SU-DHL-6 (cell line): ENCODE data around the gene CASQ2.

ENCODE experiments used
- H2AFZ ChIP-seq: fragments of 200-600 bp; sonication (generic); 2 replicates; pipeline ENCODE4 v1.6.1; 2014; ENCODE audit warnings: low read depth, mild to moderate bottlenecking, moderate library complexity, mixed read lengths, antibody characterized with exemption, low read length; ENCODE audit not compliant: severe bottlenecking
- H3F3A ChIP-seq: fragments of 200-600 bp; shearing (Covaris generic); 2 replicates; pipeline ENCODE4 v1.6.0; 2016; ENCODE audit warnings: antibody characterized with exemption, mild to moderate bottlenecking; ENCODE audit not compliant: insufficient read depth
- H3K27ac ChIP-seq: fragments of 200-600 bp; sonication (generic); 2 replicates; pipeline ENCODE4 v1.5.1; 2016; ENCODE audit warnings: low read depth, mild to moderate bottlenecking, low read length, moderate library complexity, mixed read lengths
- H3K27me3 ChIP-seq: fragments of 200-600 bp; sonication (generic), shearing (Covaris generic); 2 replicates; pipeline ENCODE4 v1.6.0; 2014; ENCODE audit warnings: mild to moderate bottlenecking, low read length
- H3K36me3 ChIP-seq: fragments of 200-600 bp; sonication (generic); 2 replicates; pipeline ENCODE4 v1.6.1; 2014; ENCODE audit warnings: mild to moderate bottlenecking, low read length, mixed read lengths
- H3K4me2 ChIP-seq: fragments of 300-600, 200-600 bp; shearing (Covaris generic), sonication (generic); 2 replicates; pipeline ENCODE4 v1.6.0; 2014; ENCODE audit warnings: low read length, low read depth, mild to moderate bottlenecking; ENCODE audit not compliant: poor library complexity, severe bottlenecking
- H3K4me3 ChIP-seq: fragments of 200-600 bp; sonication (generic); 2 replicates; pipeline ENCODE4 v1.5.1; 2014; ENCODE audit warnings: antibody characterized with exemption, low read length, mild to moderate bottlenecking, mixed read lengths; ENCODE audit not compliant: insufficient read depth, poor library complexity, severe bottlenecking
- H3K79me2 ChIP-seq: fragments of 200-600 bp; sonication (generic); 2 replicates; pipeline ENCODE4 v1.6.1; 2014; ENCODE audit warnings: mild to moderate bottlenecking, low read length, moderate library complexity; ENCODE audit not compliant: insufficient read depth
- H3K9ac ChIP-seq: fragments of 200-600 bp; sonication (generic); 2 replicates; pipeline ENCODE4 v1.7.0; 2014; ENCODE audit warnings: mild to moderate bottlenecking, low read length
- H3K9me2 ChIP-seq: fragments of 200-600 bp; sonication (generic); replicated peaks from 2 replicates; pipeline ENCODE4 v1.6.1; 2014; ENCODE audit warnings: low read length; ENCODE audit not compliant: insufficient read depth
- H3K9me3 ChIP-seq: fragments of 200-600 bp; sonication (generic); 2 replicates; pipeline ENCODE4 v1.6.1; 2014; ENCODE audit warnings: low read length, mixed read lengths; ENCODE audit not compliant: insufficient read depth
- H4K20me1 ChIP-seq: fragments of 200-600 bp; sonication (generic); 2 replicates; pipeline ENCODE4 v1.6.1; 2014; ENCODE audit warnings: low read depth, mild to moderate bottlenecking, antibody characterized with exemption, low read length, moderate library complexity, mixed read lengths
- EZH2phosphoT487 ChIP-seq: fragments of 200-600 bp; sonication (generic), shearing (Covaris generic); conservative IDR thresholded peaks from 2 replicates; pipeline ENCODE4 v1.6.1; 2018; ENCODE audit warnings: mild to moderate bottlenecking, antibody characterized with exemption, low read length, moderate library complexity, mixed read lengths
- TF ChIP-seq, protein P1 (sequence below): fragments of 200-600 bp; sonication (generic); IDR thresholded peaks from one replicate; pipeline ENCODE4 v1.5.1; 2017; ENCODE audit warnings: antibody characterized with exemption, mild to moderate bottlenecking, low read length, moderate library complexity; ENCODE audit not compliant: insufficient read depth, poor library complexity, severe bottlenecking

Gene CASQ2

DNA sequence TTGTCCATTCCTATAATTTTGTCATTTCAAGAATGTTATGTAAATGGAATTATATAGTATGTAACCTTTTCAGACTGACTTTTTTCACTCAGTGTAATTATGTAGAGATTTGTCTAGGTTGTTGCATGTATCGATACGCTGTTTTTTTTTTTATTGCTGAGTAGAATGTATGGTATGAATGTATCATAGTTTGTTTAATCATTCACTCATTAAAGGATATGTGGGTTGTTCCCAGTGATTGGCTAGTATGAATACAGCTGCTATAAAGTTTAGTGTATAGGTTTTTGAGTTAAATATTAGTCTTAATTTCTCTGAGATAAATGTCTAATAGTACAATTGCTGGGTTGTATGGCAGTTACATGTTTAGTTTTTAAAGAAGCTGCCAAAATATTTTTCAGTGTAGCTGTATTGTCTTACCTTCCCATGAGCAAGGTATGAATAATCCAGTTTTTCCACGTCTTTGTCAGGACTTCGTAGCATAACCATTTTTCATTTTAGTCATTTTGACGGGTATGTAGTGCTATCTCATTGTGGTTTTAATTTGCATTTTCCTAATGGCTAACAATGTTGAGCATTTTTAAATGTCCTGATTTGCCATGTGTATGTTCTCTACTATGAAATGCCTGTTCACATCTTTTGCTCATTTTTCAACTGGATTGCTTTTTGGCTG is 22.4 kb downstream of the CASQ2 start:
- no peak overlapping the region for H3K4me3 ChIP-seq
- H3F3A ChIP-seq = no peaks in the 10 kb centered on the region
- H2AFZ ChIP-seq = no peak overlapping the region

DNA sequence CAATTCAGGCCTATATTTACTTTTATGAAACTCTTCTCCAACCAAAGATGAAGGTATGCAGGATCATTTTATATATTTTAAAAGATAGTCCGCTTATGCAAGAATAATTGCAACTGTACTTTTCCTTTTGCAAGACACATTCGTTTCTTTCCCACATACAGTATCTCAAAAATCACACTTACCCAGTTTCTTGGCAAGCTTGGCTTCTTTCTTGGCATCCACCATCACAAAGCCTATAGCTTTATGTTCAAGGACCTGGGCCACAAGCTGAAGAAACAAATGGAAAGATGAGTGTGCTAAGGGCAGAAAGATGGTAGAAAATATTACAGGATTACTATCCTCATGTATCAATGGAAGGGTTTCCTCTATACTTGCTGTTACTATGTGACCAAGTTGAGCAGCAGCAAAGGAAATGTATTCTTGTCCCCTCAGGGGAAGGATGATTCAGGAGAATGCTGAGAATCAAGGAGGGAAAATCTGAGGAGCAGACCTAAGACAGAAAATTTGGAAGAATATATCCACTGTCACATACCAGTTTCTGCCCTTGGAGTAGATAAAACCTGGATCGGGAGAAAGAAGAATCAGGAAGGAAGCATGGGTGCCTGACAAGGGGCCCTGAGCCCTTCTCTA is 23.8 kb downstream of the CASQ2 start:
- no peak overlapping the region for H2AFZ ChIP-seq
- TF ChIP-seq, protein P1, sequence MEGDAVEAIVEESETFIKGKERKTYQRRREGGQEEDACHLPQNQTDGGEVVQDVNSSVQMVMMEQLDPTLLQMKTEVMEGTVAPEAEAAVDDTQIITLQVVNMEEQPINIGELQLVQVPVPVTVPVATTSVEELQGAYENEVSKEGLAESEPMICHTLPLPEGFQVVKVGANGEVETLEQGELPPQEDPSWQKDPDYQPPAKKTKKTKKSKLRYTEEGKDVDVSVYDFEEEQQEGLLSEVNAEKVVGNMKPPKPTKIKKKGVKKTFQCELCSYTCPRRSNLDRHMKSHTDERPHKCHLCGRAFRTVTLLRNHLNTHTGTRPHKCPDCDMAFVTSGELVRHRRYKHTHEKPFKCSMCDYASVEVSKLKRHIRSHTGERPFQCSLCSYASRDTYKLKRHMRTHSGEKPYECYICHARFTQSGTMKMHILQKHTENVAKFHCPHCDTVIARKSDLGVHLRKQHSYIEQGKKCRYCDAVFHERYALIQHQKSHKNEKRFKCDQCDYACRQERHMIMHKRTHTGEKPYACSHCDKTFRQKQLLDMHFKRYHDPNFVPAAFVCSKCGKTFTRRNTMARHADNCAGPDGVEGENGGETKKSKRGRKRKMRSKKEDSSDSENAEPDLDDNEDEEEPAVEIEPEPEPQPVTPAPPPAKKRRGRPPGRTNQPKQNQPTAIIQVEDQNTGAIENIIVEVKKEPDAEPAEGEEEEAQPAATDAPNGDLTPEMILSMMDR = no peak
- TF ChIP-seq EZH2phosphoT487 = no peak

More for the DNA sequence above, 22.4 kb downstream of the CASQ2 start:
- TF ChIP-seq, protein P1 = no peak
- no peak for TF ChIP-seq EZH2phosphoT487
- no peaks in the 10 kb centered on the region for H3K79me2 ChIP-seq
- H3K4me2 ChIP-seq = no peak overlapping the region
- H4K20me1 ChIP-seq = no peaks in the 10 kb centered on the region
- H3K9ac ChIP-seq = no peak overlapping the region
- H3K9me2 ChIP-seq = no peaks in the 10 kb centered on the region
- no peaks in the 10 kb centered on the region for H3K27me3 ChIP-seq
- H3K36me3 ChIP-seq = no peaks in the 10 kb centered on the region
- H3K27ac ChIP-seq = no peak overlapping the region
- no peaks in the 10 kb centered on the region for H3K9me3 ChIP-seq

DNA sequence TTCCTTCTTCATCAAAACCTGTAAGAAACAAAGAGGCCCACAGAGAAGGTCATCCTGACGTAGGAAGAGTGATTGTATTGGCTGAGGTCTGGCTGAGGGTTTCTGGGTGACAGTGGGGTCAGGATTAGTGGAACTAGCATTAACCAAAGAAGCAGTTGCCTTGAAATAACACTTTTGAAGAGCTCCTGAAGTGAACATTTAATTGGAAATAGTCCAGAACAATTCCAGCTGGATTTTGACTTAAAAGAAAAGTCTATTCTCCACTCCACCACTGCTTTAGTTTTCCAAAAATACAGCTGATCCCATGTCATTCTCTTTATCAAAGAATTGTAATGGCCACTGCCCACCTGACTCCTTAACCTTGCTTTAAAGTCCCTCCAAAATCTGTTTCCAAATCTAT is 27.7 kb downstream of the CASQ2 start:
- Histone ChIP-seq H3K27ac (no peak overlapping the region), H2AFZ (no peak overlapping the region), H3K9ac (no peak overlapping the region), H3K79me2 (no peaks in the 10 kb centered on the region), H3K4me2 (no peak overlapping the region), H3K9me2 (no peaks in the 10 kb centered on the region), H3F3A (no peaks in the 10 kb centered on the region), H3K36me3 (no peaks in the 10 kb centered on the region), H3K4me3 (no peak overlapping the region), H4K20me1 (no peaks in the 10 kb centered on the region), H3K27me3 (no peaks in the 10 kb centered on the region), H3K9me3 (no peaks in the 10 kb centered on the region)
- no peak for TF ChIP-seq EZH2phosphoT487
- TF ChIP-seq, protein P1 = no peak

More for the DNA sequence above, 23.8 kb downstream of the CASQ2 start:
- Histone ChIP-seq H3K9ac (no peak overlapping the region), H3K27ac (no peak overlapping the region), H3K4me2 (no peak overlapping the region), H3K27me3 (no peaks in the 10 kb centered on the region), H3K9me3 (no peaks in the 10 kb centered on the region), H3F3A (no peaks in the 10 kb centered on the region), H3K4me3 (no peak overlapping the region), H3K36me3 (no peaks in the 10 kb centered on the region), H3K79me2 (no peaks in the 10 kb centered on the region), H4K20me1 (no peaks in the 10 kb centered on the region), H3K9me2 (no peaks in the 10 kb centered on the region)
